Thoracic aorta (tissue), 2 donors: ENCODE data around the gene DCP1B. TPM values are rescaled to one million over a fixed set of nuclear protein-coding genes. Genes with fewer than 3 reads are reported as not detected.

Experiments used
- ATAC-seq: fragments of 150-250 bp; one replicate; pipeline ENCODE4 v1.8.0; 2017; ENCODE audit warnings: low read depth; ENCODE audit not compliant: insufficient number of reproducible peaks, low FRiP score
- DNase-seq: peaks from one replicate; pipeline ENCODE4 v3.0.0-alpha.2; 2020; ENCODE audit warnings: low spot score
- H3K27ac ChIP-seq, 2 donors: fragments of 200-600 bp; sonication (generic); 1 replicate in 1 of 2; 2 replicates in 1 of 2; pipeline ENCODE4 v1.5.1; 2016; ENCODE audit warnings: mild to moderate bottlenecking in 2 of 2, moderate library complexity in 2 of 2
- H3K27me3 ChIP-seq: fragments of 200-600 bp; sonication (generic); replicated peaks from 2 replicates; pipeline ENCODE4 v1.6.0; 2016; ENCODE audit warnings: mild to moderate bottlenecking; ENCODE audit not compliant: insufficient read depth
- H3K36me3 ChIP-seq: fragments of 200-600 bp; sonication (generic); one replicate; pipeline ENCODE4 v1.5.1; 2016
- H3K4me1 ChIP-seq, 2 donors: fragments of 200-600 bp; sonication (generic); 1 replicate in 1 of 2; 2 replicates in 1 of 2; pipeline versions ENCODE4 v1.5.1 to v1.6.0; 2016; ENCODE audit warnings: low read depth in 2 of 2, mild to moderate bottlenecking in 1 of 2; ENCODE audit not compliant: control insufficient read depth in 1 of 2
- H3K4me3 ChIP-seq: fragments of 200-600 bp; sonication (generic); 2 replicates; pipeline ENCODE4 v1.5.1; 2016; ENCODE audit warnings: mild to moderate bottlenecking
- H3K9me3 ChIP-seq: fragments of 200-600 bp; sonication (generic); 2 replicates; pipeline ENCODE4 v1.5.1; 2016
- total RNA-seq, 2 donors: library from RNA; depleted of rRNA; stranded (reverse); fragments of >200 nt; gene quantifications; one replicate each; pipeline versions ENCODE4 v1.1.0 to v1.2.3, GENCODE V29; 2016
- TF ChIP-seq, protein P1 (sequence below): fragments of 200-600 bp; sonication (generic); IDR thresholded peaks from one replicate; pipeline ENCODE4 v1.5.1; 2019; ENCODE audit warnings: antibody characterized with exemption

The DCP1B gene
- total RNA-seq, 2 donors from 2014 or later = 16.6 to 19.5 TPM

- DNase-seq (no peak), ATAC-seq (no peak)
- Histone ChIP-seq H3K4me3 (no peak overlapping the region), H3K9me3 (no peaks in the 10 kb centered on the region), H3K27me3 (no peaks in the 10 kb centered on the region), H3K4me1 (peaks cover 3 to 14% of the 10 kb centered on the region in 2 donors), H3K36me3 (no peaks in the 10 kb centered on the region), H3K27ac (no peak overlapping the region)
- TF ChIP-seq, protein P1, sequence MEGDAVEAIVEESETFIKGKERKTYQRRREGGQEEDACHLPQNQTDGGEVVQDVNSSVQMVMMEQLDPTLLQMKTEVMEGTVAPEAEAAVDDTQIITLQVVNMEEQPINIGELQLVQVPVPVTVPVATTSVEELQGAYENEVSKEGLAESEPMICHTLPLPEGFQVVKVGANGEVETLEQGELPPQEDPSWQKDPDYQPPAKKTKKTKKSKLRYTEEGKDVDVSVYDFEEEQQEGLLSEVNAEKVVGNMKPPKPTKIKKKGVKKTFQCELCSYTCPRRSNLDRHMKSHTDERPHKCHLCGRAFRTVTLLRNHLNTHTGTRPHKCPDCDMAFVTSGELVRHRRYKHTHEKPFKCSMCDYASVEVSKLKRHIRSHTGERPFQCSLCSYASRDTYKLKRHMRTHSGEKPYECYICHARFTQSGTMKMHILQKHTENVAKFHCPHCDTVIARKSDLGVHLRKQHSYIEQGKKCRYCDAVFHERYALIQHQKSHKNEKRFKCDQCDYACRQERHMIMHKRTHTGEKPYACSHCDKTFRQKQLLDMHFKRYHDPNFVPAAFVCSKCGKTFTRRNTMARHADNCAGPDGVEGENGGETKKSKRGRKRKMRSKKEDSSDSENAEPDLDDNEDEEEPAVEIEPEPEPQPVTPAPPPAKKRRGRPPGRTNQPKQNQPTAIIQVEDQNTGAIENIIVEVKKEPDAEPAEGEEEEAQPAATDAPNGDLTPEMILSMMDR = no peak
These were observed 87.7 kb downstream of the DCP1B start for GRCh38 chr12:1916371-1917171.

GRCh38 chr12:1915082-1915968, 88.9 kb downstream of the DCP1B start:
- no peak for DNase-seq
- H3K27me3 ChIP-seq = no peaks in the 10 kb centered on the region
- no peak overlapping the region for H3K4me3 ChIP-seq
- H3K27ac ChIP-seq = no peak overlapping the region
- no peak for ATAC-seq
- TF ChIP-seq, protein P1 = no peak
- no peaks in the 10 kb centered on the region for H3K36me3 ChIP-seq
- peaks cover 3 to 14% of the 10 kb centered on the region in 2 donors for H3K4me1 ChIP-seq
- no peaks in the 10 kb centered on the region for H3K9me3 ChIP-seq

GRCh38 chr12:1914114-1914911, 89.9 kb downstream of the DCP1B start:
- no peaks in the 10 kb centered on the region for H3K27me3 ChIP-seq
- TF ChIP-seq, protein P1 = no peak
- H3K27ac ChIP-seq = no peak overlapping the region
- no peak overlapping the region for H3K4me3 ChIP-seq
- DNase-seq = no peak
- peaks cover 3 to 14% of the 10 kb centered on the region in 2 donors for H3K4me1 ChIP-seq
- no peaks in the 10 kb centered on the region for H3K36me3 ChIP-seq
- no peaks in the 10 kb centered on the region for H3K9me3 ChIP-seq
- no peak for ATAC-seq

DNA sequence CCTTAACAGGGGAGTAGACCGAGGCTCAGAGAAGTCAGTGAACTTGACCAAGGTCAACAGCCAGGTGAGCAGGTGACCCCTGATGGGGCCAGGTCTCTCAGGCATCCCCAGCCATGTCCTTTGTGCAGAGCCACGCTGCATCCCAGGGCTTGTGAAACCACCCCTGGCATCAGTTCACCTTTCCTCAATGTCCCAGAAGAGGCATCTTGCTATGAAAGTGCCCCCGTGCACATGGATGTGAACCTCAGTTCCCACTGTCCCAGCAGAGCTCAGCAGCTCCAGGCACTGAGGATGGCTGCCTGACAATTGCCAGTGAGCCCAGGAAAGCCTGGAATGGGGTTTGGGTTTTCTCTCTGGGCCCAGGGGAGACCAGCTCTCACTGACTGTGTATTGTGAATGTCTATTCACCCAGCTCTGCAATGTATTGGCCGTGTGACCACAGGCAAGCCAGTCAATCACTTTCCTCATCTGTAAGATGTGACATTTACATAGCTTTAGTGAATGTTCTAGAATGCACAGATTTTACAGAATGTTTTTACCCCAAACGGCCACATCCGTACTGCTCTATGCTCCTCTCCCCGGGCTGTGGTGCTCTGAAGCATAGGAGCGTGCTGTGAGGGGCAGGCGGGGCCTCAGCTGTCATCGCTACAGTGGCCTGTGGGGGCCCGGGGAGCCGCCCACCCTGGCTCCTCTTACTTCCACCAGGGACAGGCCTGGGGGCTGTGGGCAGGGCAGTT, 90.7 kb downstream of the DCP1B start:
- Histone ChIP-seq H3K9me3 (no peaks in the 10 kb centered on the region), H3K4me1 (peaks cover 3 to 14% of the 10 kb centered on the region in 2 donors), H3K4me3 (no peak overlapping the region), H3K27ac (no peak overlapping the region), H3K36me3 (no peaks in the 10 kb centered on the region), H3K27me3 (no peaks in the 10 kb centered on the region)
- TF ChIP-seq, protein P1 = no peak
- no peak for DNase-seq
- no peak for ATAC-seq
